HL-60 (cell line): ENCODE data around the gene AIFM3.

Source experiments
- CTCF ChIP-seq: IDR thresholded peaks from one replicate; pipeline ENCODE4 v1.5.1; 2011; ENCODE audit warnings: low read length, control low read depth, inconsistent platforms; ENCODE audit not compliant: insufficient read depth
- GABPA ChIP-seq: IDR thresholded peaks from 2 replicates; pipeline ENCODE4 v1.6.1; 2012; ENCODE audit warnings: low read depth

- no peak for TF ChIP-seq CTCF
- TF ChIP-seq GABPA: no peak
Observed at GRCh38 chr22:20989323-20990138, 22.5 kb downstream of the AIFM3 start.
